GM10266 (cell line): ENCODE data around the gene ATG7.

Experiments used
- DNase-seq: peaks from one replicate; pipeline ENCODE4 v3.0.0; 2012; ENCODE audit errors: extremely low spot score
- TF ChIP-seq, protein P1 (sequence below): IDR thresholded peaks from 2 replicates; pipeline ENCODE4 v1.5.1; 2012; ENCODE audit warnings: mild to moderate bottlenecking, low read depth; ENCODE audit not compliant: control insufficient read depth, insufficient read depth; ENCODE audit errors: missing control alignments

Gene ATG7

GRCh38 chr3:11288021-11288491 lies 15.9 kb downstream of the ATG7 start:
- TF ChIP-seq, protein P1, sequence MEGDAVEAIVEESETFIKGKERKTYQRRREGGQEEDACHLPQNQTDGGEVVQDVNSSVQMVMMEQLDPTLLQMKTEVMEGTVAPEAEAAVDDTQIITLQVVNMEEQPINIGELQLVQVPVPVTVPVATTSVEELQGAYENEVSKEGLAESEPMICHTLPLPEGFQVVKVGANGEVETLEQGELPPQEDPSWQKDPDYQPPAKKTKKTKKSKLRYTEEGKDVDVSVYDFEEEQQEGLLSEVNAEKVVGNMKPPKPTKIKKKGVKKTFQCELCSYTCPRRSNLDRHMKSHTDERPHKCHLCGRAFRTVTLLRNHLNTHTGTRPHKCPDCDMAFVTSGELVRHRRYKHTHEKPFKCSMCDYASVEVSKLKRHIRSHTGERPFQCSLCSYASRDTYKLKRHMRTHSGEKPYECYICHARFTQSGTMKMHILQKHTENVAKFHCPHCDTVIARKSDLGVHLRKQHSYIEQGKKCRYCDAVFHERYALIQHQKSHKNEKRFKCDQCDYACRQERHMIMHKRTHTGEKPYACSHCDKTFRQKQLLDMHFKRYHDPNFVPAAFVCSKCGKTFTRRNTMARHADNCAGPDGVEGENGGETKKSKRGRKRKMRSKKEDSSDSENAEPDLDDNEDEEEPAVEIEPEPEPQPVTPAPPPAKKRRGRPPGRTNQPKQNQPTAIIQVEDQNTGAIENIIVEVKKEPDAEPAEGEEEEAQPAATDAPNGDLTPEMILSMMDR = no peak
- DNase-seq = no peak

DNA sequence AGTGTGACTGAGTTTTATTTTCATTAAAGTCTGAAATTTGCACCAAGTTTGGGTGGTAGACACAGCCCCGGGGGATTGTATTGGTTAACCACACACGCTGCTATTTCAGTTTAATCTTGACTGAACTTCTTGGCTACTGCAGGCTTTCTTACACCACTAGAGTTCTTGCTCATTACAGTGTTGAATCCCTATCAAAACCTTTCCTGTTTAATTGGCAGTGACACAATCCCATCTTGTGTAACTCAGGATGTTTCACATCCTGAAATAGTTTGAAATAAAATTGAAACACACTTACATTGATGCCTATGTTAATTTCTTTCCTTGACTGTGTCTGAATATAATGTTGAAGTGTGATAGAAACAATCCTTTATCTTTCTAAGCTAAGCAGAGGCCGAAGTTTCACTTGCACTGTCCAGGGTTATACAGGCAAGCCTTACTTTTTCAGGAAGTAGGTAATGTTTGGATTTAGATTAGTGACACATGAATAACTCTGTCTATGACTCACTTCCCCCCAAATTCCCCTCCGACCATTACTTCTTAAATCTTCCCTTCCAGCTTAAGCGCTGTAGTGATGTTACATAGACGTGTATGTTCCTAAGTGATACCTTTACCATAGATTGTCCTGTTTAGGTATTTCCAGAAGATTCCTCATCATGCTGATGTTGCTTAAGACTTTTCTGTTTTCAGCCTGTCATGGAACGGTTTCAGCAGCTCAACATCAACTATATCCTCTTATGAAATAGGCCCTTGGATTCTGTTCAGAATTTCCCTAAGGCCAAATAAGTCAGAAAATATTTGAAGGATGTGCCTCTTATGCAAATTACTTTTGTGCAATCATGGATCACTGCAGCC lies 16.8 kb downstream of the ATG7 start:
- TF ChIP-seq, protein P1 = no peak
- DNase-seq = peak; percentile 44

- no peak for DNase-seq
- TF ChIP-seq, protein P1 = no peak
These were observed 17.7 kb downstream of the ATG7 start for GRCh38 chr3:11289864-11290263.

DNA sequence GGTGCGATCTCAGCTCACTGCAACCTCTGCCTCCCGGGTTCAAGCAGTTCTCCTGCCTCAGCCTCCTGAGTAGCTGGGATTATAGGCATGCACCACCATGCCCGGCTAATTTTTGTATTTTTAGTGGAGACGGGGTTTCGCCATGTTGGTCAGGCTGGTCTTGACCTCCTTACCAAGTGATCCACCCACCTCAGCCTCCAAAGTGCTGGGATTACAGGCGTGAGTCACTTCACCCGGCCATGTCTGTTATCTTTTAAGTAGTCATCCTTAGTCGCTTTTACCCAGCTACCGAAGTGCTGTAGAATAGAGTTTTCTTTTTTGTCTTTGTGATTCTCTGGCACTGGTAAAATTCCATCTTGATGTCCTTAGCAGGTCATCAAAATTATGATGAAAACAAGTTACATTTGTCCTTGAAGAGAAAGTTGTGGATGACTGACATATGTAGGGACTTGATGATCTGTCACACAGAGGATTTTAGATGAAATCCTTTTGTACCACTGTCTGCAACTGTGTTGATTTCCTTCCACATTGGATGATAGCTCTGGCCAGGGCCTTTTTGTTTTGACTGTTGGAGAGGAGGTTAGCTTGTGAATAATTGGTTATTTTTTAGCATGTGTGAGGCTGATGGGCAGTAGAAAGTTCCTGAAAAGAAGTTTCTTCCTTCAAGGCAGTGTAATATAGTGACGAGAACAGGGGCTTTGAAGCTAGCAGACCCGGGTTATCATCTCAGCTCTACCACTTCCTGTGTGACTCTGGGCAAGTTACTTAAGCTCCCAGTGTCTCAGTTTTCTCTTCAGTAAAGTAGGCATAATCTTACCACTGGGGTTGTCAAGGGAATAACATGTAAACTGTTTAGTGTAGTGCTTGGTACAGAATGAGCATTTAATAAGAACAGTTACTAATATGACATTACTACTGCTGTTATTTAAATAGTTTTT lies 18.8 kb downstream of the ATG7 start:
- no peak for DNase-seq
- TF ChIP-seq, protein P1 = no peak

DNA sequence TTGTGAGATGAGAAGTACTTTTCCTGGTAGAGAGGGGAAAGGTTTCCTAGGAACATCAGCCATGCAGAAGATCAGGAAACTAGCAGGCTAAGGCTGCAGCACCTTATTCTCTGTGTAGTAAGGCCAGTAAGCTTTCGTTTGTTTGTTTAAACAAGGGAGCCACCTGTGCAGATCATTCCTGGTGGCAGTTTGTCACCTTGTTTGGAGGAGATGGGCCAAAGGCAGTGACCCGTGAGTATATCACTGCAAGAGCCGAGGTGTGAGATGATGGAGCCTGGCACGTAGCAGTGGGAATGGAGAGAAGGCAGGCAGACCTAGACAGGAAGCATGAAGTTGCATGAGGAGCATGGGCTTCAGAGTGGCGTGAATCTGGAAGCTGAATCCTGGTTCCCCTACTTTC lies 19.6 kb downstream of the ATG7 start:
- TF ChIP-seq, protein P1 = no peak
- no peak for DNase-seq

GRCh38 chr3:11297126-11297525 lies 24.9 kb downstream of the ATG7 start:
- TF ChIP-seq, protein P1 = no peak
- DNase-seq = no peak

GRCh38 chr3:11300970-11301369 lies 28.8 kb downstream of the ATG7 start:
- peak; percentile 60 for DNase-seq
- TF ChIP-seq, protein P1 = no peak
